K562 (cell line): ENCODE data around the gene USP24. TPM values are rescaled to one million over a fixed set of nuclear protein-coding genes. Genes with fewer than 3 reads are reported as not detected.

Source experiments
- ARID1B ChIP-seq: fragments of 450-650 bp; IDR thresholded peaks from 2 replicates; pipeline ENCODE4 v1.6.1; 2016; ENCODE audit warnings: antibody characterized with exemption, mild to moderate bottlenecking, inconsistent platforms
- ARID3A ChIP-seq: IDR thresholded peaks from 2 replicates; pipeline ENCODE4 v1.6.1; 2012; ENCODE audit warnings: low read depth, low read length, improper control_type of control experiment, borderline replicate concordance
- BMI1 ChIP-seq: fragments of 150-350 bp; IDR thresholded peaks from 2 replicates; pipeline ENCODE4 v1.6.1; 2014; ENCODE audit warnings: low read length
- CBFA2T2 ChIP-seq: fragments of 450-650 bp; conservative IDR thresholded peaks from 2 replicates; pipeline ENCODE4 v1.6.1; 2017; ENCODE audit warnings: mild to moderate bottlenecking
- CTBP1 ChIP-seq: fragments of 450-650 bp; IDR thresholded peaks from 2 replicates; pipeline ENCODE4 v1.6.1; 2016; ENCODE audit warnings: borderline replicate concordance
- DPF2 ChIP-seq: fragments of 450-650 bp; IDR thresholded peaks from 2 replicates; pipeline ENCODE4 v1.6.1; 2016
- EP300 ChIP-seq: IDR thresholded peaks from 2 replicates; pipeline ENCODE4 v1.6.1; 2012; ENCODE audit warnings: low read length, improper control_type of control experiment
- FOSL1 ChIP-seq: fragments of 200-800 bp; sonication (Bioruptor generic); conservative IDR thresholded peaks from 2 replicates; pipeline ENCODE4 v1.6.1; 2016; ENCODE audit warnings: missing genetic modification characterization, missing compliant biosample characterization
- HEY1 ChIP-seq: fragments of 250-450 bp; sonication (Bioruptor Pico); IDR thresholded peaks from 2 replicates; pipeline ENCODE4 v1.5.0; 2020; ENCODE audit warnings: mild to moderate bottlenecking, moderate library complexity, borderline replicate concordance
- HMBOX1 ChIP-seq: sonication (generic); IDR thresholded peaks from 2 replicates; pipeline ENCODE4 v1.6.1; 2016
- HNRNPL ChIP-seq: fragments of 200-400 bp; formaldehyde crosslinking; IDR thresholded peaks from 2 replicates; pipeline ENCODE4 v1.6.1; 2017; ENCODE audit warnings: low read depth, mild to moderate bottlenecking, low read length
- JUND ChIP-seq, 2 experiments: IDR thresholded peaks; 2 replicates in 1 of 2; 3 replicates in 1 of 2; pipeline ENCODE4 v1.6.1; 2011; ENCODE audit warnings: borderline replicate concordance in 2 of 2, low read depth in 2 of 2, low read length in 2 of 2, improper control_type of control experiment in 1 of 2, missing biosample characterization in 1 of 2, missing genetic modification characterization in 1 of 2, missing genetic modification reagents in 1 of 2
- MCM3 ChIP-seq: fragments of 450-650 bp; IDR thresholded peaks from 2 replicates; pipeline ENCODE4 v1.6.1; 2016
- MTA2 ChIP-seq: fragments of 450-650 bp; IDR thresholded peaks from 2 replicates; pipeline ENCODE4 v1.6.1; 2016; ENCODE audit warnings: low read depth
- RCOR1 ChIP-seq, 2 experiments: IDR thresholded peaks; 2 replicates each; pipeline ENCODE4 v1.6.1; 2012; ENCODE audit warnings: low read depth in 2 of 2, low read length in 2 of 2, borderline replicate concordance in 1 of 2, improper control_type of control experiment in 1 of 2
- SMARCA4 ChIP-seq: fragments of 450-650 bp; IDR thresholded peaks from 2 replicates; pipeline ENCODE4 v1.6.1; 2016
- SMARCB1 ChIP-seq: IDR thresholded peaks from 2 replicates; pipeline ENCODE4 v1.6.1; 2011; ENCODE audit warnings: improper control_type of control experiment, low read depth; ENCODE audit not compliant: insufficient read length
- ZBTB9 ChIP-seq: fragments of 450-650 bp; formaldehyde crosslinking; IDR thresholded peaks from 2 replicates; pipeline ENCODE4 v1.4.0; 2020; ENCODE audit warnings: mild to moderate bottlenecking, moderate library complexity
- ZNF41 ChIP-seq: fragments of 250-450 bp; sonication (Bioruptor Pico); conservative IDR thresholded peaks from 2 replicates; pipeline ENCODE4 v1.4.0; 2020; ENCODE audit warnings: mild to moderate bottlenecking
- ZNF592 ChIP-seq: fragments of 450-650 bp; IDR thresholded peaks from 2 replicates; pipeline ENCODE4 v1.6.1; 2017; ENCODE audit warnings: antibody characterized with exemption, mild to moderate bottlenecking
- ZNF830 ChIP-seq: fragments of 250-450 bp; sonication (Bioruptor Pico); IDR thresholded peaks from 2 replicates; pipeline ENCODE4 v1.5.0; 2021; ENCODE audit warnings: mild to moderate bottlenecking
- polyA plus RNA-seq, 8 experiments: library from polyadenylated mRNA; depleted of rRNA in 4 of 8; stranded (reverse) in 5 of 8; unstranded in 3 of 8; fragments of >200 nt; fragmentation: Nextera tagmentation in 2 of 8; fragmentation: Illumina TruSeq in 1 of 8; extraction: Ambion mirVana in 2 of 8; extraction: Trizol in 1 of 8; gene quantifications; 2 replicates each; pipeline versions ENCODE4 v1.2.1 to v1.2.3, GENCODE V29; 2011 to 2014; ENCODE audit warnings: inconsistent platforms in 1 of 8, missing spikeins in 1 of 8
- total RNA-seq, 7 experiments: library from RNA; depleted of rRNA in 6 of 7; stranded (reverse); fragments of >200 nt in 6 of 7; fragmentation: Illumina TruSeq in 2 of 7; extraction: Trizol in 2 of 7; gene quantifications; 2 replicates each; pipeline versions ENCODE4 v1.2.1 to v1.2.3, GENCODE V29; 2011 to 2021; ENCODE audit warnings: low replicate concordance in 1 of 7

The USP24 gene
- total and polyA plus RNA-seq, 9 of the 15 experiments (the other 6 are each of a cell fraction or from before 2014, with no cell fraction given): 7.7 to 62.6 (median 36.8) TPM

- no peak for TF ChIP-seq ZNF41 (CRISPR knock-in tag)
- no peak for TF ChIP-seq ZNF830 (CRISPR knock-in tag)
- TF ChIP-seq ZBTB9: no peak
- TF ChIP-seq ARID3A: 0 out of 2 replicates have a peak, but pooled peaks have one; percentile 13
- 0 out of 4 replicates have a peak, but pooled peaks of 1 of the 2 experiments have one; percentile 22 for TF ChIP-seq RCOR1 (IDR thresholded peaks at IDR 0.05; ENCODE audit: borderline replicate concordance in 1 of 2, low read depth in 2 of 2, low read length in 2 of 2)
- TF ChIP-seq JUND (IDR thresholded peaks at IDR 0.05; ENCODE audit: borderline replicate concordance, low read depth, low read length): peak; percentile 45; the same call in 1 of the 2 replicates
- no peak; the same call in 2 of the 3 replicates for TF ChIP-seq JUND (tag; IDR thresholded peaks at IDR 0.05; ENCODE audit: borderline replicate concordance, low read depth, low read length)
- no peak for TF ChIP-seq BMI1
- TF ChIP-seq DPF2: peak; percentile 79; the same call in 1 of the 2 replicates
- TF ChIP-seq SMARCA4: peak; percentile 78; the same call in 1 of the 2 replicates
- peak; percentile 73; the same call in 1 of the 2 replicates for TF ChIP-seq EP300
- no peak for TF ChIP-seq CTBP1
- TF ChIP-seq CBFA2T2: peak; percentile 35; the same call in 1 of the 2 replicates
- TF ChIP-seq FOSL1 (tag): peak; percentile 44; the same call in 1 of the 2 replicates
- TF ChIP-seq MCM3: no peak
- TF ChIP-seq HEY1 (CRISPR knock-in tag): no peak
- TF ChIP-seq ZNF592: peak; percentile 31; the same call in 1 of the 2 replicates
- peak; percentile 83 for TF ChIP-seq ARID1B
- no peak for TF ChIP-seq HNRNPL
- peak; percentile 58; the same call in 1 of the 2 replicates for TF ChIP-seq HMBOX1
- TF ChIP-seq MTA2: peak; percentile 41; the same call in 1 of the 2 replicates
- TF ChIP-seq SMARCB1: no peak
Measured at GRCh38 chr1:55192093-55192492, 23.1 kb downstream of the USP24 start (continued).
